Measurements from ENCODE around the gene TAF1A.
A peak's percentile ranks its signal among the peaks of the same experiment; 100 is the strongest.

Gene TAF1A

DNA sequence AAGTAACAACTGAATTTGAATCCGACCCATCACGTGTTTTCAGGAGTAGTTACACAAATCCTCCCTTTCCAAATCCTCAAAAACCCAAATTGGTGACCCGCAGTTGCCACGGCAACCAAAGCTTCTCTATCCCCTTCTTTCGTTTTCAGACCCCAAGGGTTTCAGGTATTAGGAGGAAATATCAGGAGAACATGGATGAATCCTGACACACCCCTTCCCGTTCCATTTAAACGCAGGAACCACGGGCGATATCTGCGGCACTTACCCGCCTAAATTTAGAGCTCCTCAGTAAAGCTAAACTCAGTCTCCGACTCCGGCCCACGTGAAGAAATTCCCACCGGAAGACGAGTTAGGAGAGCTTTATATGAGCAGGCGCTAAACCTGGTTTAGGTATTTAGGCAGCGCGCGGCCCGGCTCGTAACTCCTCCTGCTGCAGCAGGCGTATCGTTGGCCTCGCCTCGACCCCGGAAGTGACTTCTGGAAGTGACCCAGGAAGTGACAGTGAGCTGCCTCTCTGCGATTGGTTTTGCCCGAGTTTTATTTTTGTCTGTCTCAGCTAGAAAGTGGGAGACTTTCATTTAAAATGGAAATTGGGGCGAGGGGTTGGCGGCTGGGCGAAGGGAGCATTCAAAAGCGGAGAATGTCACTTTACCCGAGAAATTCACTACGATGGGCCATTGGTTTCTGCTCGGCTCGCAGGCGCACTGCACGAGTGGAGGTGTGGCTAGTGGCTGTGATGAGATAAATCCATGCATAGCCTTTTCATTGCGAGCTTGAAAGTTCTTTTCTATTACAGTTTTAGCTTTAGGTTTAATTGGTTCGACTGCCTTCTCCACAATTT lies at the start of gene TAF1A:
TSS of gene TAF1A (minus strand) at position 472 of the 841 bp plus-strand sequence.
- H3K27ac ChIP-seq (ENCODE audit: low read depth, low read length), result peak within 1 kb of the TSS; percentile 39; the same call in 1 of the 2 replicates
- H3K9ac ChIP-seq (ENCODE audit: low read length), result peak within 1 kb of the TSS; percentile 81
- H3K36me3 ChIP-seq (ENCODE audit: control insufficient read depth, insufficient read depth, low read length), result peaks cover 15% of the 10 kb centered on the region
- peak within 1 kb of the TSS; percentile 88 for H3K4me3 ChIP-seq (ENCODE audit: low read depth, low read length)
- no peaks in the 10 kb centered on the region; the same call in 1 of the 2 replicates for H3K9me3 ChIP-seq (ENCODE audit: control insufficient read depth, insufficient read depth, low read depth, low read length)
- H3K4me1 ChIP-seq (ENCODE audit: control insufficient read depth, insufficient read depth, low read length), result no peaks in the 10 kb centered on the region; the same call in 1 of the 2 replicates
- no peaks in the 10 kb centered on the region for H3K27me3 ChIP-seq (ENCODE audit: control insufficient read depth, insufficient read depth, low read length)

DNA sequence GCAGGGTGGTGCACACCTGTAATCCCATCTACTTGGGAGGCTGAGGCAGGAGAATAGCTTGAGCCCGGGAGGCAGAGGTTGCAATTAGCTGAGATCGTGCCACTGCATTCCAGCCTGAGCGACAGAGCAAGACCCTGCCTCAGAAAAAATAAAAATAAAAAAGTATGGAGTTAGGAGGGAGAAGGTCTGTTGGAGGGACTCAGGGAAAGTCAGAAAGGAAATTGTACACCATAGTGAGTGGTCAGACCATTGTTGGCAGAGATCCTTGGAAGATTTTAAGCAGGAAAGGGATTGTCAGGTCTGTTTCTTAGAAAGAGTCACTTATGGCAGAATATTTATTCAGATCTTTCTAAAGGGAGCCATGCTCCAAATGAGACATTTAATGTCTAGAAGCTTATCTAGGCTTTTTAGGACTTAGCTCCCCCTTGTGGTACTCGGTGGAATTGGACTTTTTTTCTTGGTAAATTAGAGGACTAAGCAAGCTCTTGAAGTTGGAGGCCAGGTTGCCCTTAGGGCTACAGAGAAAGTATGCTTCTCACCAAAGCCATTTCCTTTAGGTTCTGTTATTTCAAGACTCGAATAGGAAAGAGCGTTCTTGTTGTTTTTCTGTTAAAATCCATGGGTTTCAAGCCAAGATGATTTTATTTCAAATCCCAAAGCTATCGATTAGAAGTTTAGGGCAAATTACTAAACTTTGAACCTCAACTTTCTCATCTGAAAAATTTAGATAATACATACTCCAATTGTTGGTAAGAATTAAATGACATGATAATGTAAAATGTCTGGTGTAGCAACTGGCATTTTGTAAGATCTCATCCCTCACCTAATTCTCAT lies 44.7 kb upstream of the TAF1A start:
- no peak overlapping the region for H3K9ac ChIP-seq (ENCODE audit: low read length)
- no peaks in the 10 kb centered on the region for H3K27me3 ChIP-seq (ENCODE audit: control insufficient read depth, insufficient read depth, low read length)
- H3K4me3 ChIP-seq (ENCODE audit: low read depth, low read length), result no peak overlapping the region
- no peaks in the 10 kb centered on the region for H3K9me3 ChIP-seq (ENCODE audit: control insufficient read depth, insufficient read depth, low read depth, low read length)
- H3K27ac ChIP-seq (ENCODE audit: low read depth, low read length), result no peak overlapping the region
- no peaks in the 10 kb centered on the region for H3K4me1 ChIP-seq (ENCODE audit: control insufficient read depth, insufficient read depth, low read length)
- peaks cover 78% of the 10 kb centered on the region for H3K36me3 ChIP-seq (ENCODE audit: control insufficient read depth, insufficient read depth, low read length)

DNA sequence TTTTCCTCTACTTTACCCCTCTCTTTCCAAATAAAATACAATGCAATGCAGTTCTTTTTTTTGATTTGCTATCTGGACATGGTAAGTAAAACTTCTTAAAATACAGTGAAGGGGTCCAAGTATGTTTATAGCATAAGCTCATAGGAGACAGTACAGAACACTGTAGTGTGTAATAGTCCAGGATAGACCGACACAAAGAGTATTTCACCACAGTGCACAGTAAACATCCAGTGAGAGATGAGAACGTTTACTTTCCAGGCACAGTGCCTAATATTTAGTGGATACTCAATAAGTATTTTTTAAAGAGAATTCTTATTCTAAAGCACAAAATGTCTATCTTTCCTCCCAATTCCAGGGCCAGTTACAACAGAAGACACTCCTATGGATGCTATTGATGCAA lies 43.0 kb upstream of the TAF1A start:
- Histone ChIP-seq H3K4me3 (ENCODE audit: low read depth, low read length) (no peak overlapping the region), H3K9ac (ENCODE audit: low read length) (no peak overlapping the region), H3K27ac (ENCODE audit: low read depth, low read length) (no peak overlapping the region), H3K36me3 (ENCODE audit: control insufficient read depth, insufficient read depth, low read length) (peaks cover 80% of the 10 kb centered on the region), H3K4me1 (ENCODE audit: control insufficient read depth, insufficient read depth, low read length) (no peaks in the 10 kb centered on the region), H3K9me3 (ENCODE audit: control insufficient read depth, insufficient read depth, low read depth, low read length) (no peaks in the 10 kb centered on the region), H3K27me3 (ENCODE audit: control insufficient read depth, insufficient read depth, low read length) (no peaks in the 10 kb centered on the region)

DNA sequence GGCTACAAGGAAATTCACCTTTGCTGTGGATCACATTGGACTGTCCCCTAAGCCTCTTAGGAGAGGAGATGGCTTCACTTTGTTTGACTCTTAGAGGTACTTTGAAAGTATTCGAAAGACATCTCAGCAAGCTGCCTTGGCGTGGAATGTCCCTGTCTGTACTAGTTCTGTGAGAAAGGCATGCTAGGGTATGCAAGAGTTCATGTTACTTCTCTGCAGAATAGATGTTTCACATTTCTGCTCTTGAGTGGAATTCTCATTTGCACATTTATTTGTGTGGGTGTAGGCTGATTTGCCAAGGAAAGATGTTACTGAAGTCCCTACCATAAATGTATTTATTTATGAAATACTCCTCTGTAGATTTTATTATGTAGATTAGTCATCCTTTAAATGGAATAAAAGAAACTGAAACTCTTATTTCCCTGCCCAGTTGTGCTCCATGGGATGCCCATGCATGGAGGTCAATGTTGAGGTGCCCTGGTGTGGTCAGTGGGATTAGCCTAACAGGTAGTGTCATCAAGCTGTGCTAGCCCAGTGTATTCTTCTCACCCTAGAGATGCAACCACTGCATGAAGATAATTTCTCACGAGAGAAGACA lies 42.0 kb upstream of the TAF1A start:
- no peak overlapping the region for H3K27ac ChIP-seq (ENCODE audit: low read depth, low read length)
- no peaks in the 10 kb centered on the region for H3K4me1 ChIP-seq (ENCODE audit: control insufficient read depth, insufficient read depth, low read length)
- no peak overlapping the region for H3K9ac ChIP-seq (ENCODE audit: low read length)
- peaks cover 88% of the 10 kb centered on the region for H3K36me3 ChIP-seq (ENCODE audit: control insufficient read depth, insufficient read depth, low read length)
- H3K27me3 ChIP-seq (ENCODE audit: control insufficient read depth, insufficient read depth, low read length), result no peaks in the 10 kb centered on the region
- H3K9me3 ChIP-seq (ENCODE audit: control insufficient read depth, insufficient read depth, low read depth, low read length), result no peaks in the 10 kb centered on the region
- H3K4me3 ChIP-seq (ENCODE audit: low read depth, low read length), result no peak overlapping the region

DNA sequence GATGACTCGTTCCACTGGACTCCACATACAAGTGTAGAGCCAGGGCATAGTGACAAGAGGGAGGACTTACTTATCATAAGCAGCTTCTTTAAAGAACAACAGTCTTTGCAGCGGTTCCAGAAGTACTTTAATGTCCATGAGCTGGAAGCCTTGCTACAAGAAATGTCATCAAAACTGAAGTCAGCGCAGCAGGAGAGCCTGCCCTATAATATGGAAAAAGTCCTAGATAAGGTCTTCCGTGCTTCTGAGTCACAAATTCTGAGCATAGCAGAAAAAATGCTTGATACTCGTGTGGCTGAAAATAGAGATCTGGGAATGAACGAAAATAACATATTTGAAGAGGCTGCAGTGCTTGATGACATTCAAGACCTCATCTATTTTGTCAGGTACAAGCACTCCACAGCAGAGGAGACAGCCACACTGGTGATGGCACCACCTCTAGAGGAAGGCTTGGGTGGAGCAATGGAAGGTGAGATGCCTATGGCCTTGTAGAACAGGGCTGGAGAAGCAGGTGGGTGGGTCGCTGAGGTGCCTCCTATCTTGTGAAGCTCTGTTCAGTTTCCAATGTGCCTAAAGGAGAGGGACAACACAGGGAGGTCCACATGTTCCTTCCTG lies 40.3 kb upstream of the TAF1A start:
- no peak overlapping the region for H3K4me3 ChIP-seq (ENCODE audit: low read depth, low read length)
- H3K27ac ChIP-seq (ENCODE audit: low read depth, low read length), result no peak overlapping the region
- H3K4me1 ChIP-seq (ENCODE audit: control insufficient read depth, insufficient read depth, low read length), result no peaks in the 10 kb centered on the region
- no peaks in the 10 kb centered on the region for H3K27me3 ChIP-seq (ENCODE audit: control insufficient read depth, insufficient read depth, low read length)
- H3K9me3 ChIP-seq (ENCODE audit: control insufficient read depth, insufficient read depth, low read depth, low read length), result no peaks in the 10 kb centered on the region
- no peak overlapping the region for H3K9ac ChIP-seq (ENCODE audit: low read length)
- peaks cover 91% of the 10 kb centered on the region for H3K36me3 ChIP-seq (ENCODE audit: control insufficient read depth, insufficient read depth, low read length)

DNA sequence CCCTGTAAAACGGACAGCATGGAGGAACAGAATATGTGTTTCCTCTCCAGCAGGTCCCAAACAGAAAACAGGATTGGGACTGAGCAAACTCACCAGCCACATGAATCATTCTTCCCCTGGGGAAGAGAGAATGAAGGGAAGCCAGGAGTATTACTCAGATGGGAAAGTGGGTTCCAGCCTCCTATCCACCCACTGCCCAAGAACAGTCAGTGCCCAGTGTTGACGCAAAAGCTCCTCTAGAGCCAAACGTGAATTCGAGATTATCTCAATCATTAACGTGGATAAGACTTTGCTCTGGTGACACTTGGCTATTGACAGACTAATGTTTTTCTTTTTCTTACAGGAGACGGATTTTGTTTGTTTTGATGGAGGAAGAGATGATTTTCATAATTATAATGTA lies 37.5 kb upstream of the TAF1A start:
- Histone ChIP-seq H3K4me3 (ENCODE audit: low read depth, low read length) (no peak overlapping the region), H3K27ac (ENCODE audit: low read depth, low read length) (no peak overlapping the region), H3K9ac (ENCODE audit: low read length) (no peak overlapping the region), H3K36me3 (ENCODE audit: control insufficient read depth, insufficient read depth, low read length) (peaks cover 93% of the 10 kb centered on the region), H3K9me3 (ENCODE audit: control insufficient read depth, insufficient read depth, low read depth, low read length) (no peaks in the 10 kb centered on the region), H3K4me1 (ENCODE audit: control insufficient read depth, insufficient read depth, low read length) (no peaks in the 10 kb centered on the region), H3K27me3 (ENCODE audit: control insufficient read depth, insufficient read depth, low read length) (no peaks in the 10 kb centered on the region)

DNA sequence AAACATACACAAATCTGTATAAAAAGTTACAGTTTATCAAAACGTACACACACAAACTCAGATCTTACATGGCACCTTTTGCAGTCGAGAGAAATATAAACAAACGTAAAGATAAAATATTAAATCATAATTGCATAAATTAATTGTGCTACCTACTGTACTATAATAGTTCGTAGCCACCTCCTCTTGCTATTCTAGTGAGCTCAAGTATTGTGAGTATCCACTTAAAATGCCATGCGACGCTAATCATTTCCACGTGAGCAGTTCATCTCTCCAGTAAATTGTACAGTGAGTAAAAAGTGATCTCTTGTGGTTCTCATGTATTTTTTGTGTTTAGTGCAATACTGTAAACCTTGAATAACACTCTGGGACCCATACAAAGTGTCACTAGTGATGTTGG lies 34.5 kb upstream of the TAF1A start:
- Histone ChIP-seq H3K9ac (ENCODE audit: low read length) (no peak overlapping the region), H3K27me3 (ENCODE audit: control insufficient read depth, insufficient read depth, low read length) (no peaks in the 10 kb centered on the region), H3K36me3 (ENCODE audit: control insufficient read depth, insufficient read depth, low read length) (peaks cover 71% of the 10 kb centered on the region), H3K27ac (ENCODE audit: low read depth, low read length) (no peak overlapping the region), H3K4me1 (ENCODE audit: control insufficient read depth, insufficient read depth, low read length) (peaks cover 5% of the 10 kb centered on the region; the same call in 1 of the 2 replicates), H3K9me3 (ENCODE audit: control insufficient read depth, insufficient read depth, low read depth, low read length) (no peaks in the 10 kb centered on the region), H3K4me3 (ENCODE audit: low read depth, low read length) (no peak overlapping the region)

DNA sequence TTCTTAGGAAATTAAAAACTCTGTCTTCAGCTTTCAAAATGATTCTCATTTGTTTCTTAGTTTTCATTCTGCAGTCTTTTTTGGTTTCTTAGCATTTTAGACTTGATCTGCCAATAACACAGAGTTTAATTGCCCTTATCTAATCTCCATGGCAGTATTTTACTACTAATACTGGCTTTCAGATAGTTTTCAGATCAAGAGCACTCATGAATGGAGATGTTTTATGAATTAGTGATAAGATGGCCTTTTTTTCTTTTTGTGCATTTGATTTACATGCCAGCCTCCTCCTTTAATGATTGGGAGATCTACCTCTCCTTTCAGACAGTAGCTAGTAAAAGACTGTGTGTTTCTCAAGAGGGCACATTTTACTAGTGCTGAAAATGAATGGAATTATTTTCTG lies 33.7 kb upstream of the TAF1A start:
- peaks cover 64% of the 10 kb centered on the region for H3K36me3 ChIP-seq (ENCODE audit: control insufficient read depth, insufficient read depth, low read length)
- no peak overlapping the region for H3K9ac ChIP-seq (ENCODE audit: low read length)
- H3K9me3 ChIP-seq (ENCODE audit: control insufficient read depth, insufficient read depth, low read depth, low read length), result no peaks in the 10 kb centered on the region
- no peak overlapping the region for H3K4me3 ChIP-seq (ENCODE audit: low read depth, low read length)
- H3K27ac ChIP-seq (ENCODE audit: low read depth, low read length), result no peak overlapping the region
- H3K4me1 ChIP-seq (ENCODE audit: control insufficient read depth, insufficient read depth, low read length), result peaks cover 6% of the 10 kb centered on the region; the same call in 1 of the 2 replicates
- no peaks in the 10 kb centered on the region for H3K27me3 ChIP-seq (ENCODE audit: control insufficient read depth, insufficient read depth, low read length)

DNA sequence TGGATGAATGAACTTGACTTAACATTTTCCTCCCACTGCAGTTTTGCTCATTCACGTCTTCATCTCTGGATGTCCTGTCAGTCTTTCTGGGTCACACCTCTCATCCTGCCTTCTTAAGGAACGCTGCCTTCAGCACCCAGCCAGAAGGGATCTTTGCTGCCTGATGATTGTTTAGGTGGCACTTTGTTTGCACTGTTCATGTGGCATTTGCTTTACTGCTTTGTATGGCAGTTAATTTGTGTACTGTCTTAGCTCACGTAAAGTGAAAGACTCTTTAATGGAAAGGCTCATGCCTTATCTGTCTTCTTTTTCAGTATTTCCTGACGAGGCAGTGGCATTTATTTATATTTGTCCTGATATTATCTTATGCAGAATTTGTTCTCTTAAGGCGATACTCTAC lies 33.0 kb upstream of the TAF1A start:
- Histone ChIP-seq H3K27ac (ENCODE audit: low read depth, low read length) (no peak overlapping the region), H3K36me3 (ENCODE audit: control insufficient read depth, insufficient read depth, low read length) (peaks cover 57% of the 10 kb centered on the region)

DNA sequence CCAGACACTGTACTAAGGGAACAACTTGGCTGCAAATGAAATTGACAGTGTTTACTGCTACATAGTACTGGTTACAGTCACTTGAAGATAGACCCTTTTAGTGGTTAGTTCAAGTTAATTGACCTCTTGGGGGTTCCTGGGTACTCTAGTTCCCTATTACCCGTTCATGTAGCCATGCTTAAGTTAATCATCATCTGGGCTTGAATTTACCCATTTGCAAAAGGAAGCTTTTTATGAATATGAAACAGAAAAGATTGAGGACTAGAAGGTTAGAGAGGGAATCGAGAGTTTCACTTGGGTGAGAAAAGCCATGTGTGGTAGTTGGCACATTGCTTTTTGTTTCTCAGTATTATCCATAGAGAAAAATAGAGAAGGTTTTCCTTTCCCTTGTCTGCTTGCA lies 30.8 kb upstream of the TAF1A start:
- Histone ChIP-seq H3K9ac (ENCODE audit: low read length) (no peak overlapping the region), H3K36me3 (ENCODE audit: control insufficient read depth, insufficient read depth, low read length) (peaks cover 35% of the 10 kb centered on the region), H3K4me3 (ENCODE audit: low read depth, low read length) (no peak overlapping the region), H3K4me1 (ENCODE audit: control insufficient read depth, insufficient read depth, low read length) (peaks cover 6% of the 10 kb centered on the region; the same call in 1 of the 2 replicates), H3K27ac (ENCODE audit: low read depth, low read length) (no peak overlapping the region), H3K27me3 (ENCODE audit: control insufficient read depth, insufficient read depth, low read length) (peaks cover 10% of the 10 kb centered on the region; the same call in 1 of the 2 replicates), H3K9me3 (ENCODE audit: control insufficient read depth, insufficient read depth, low read depth, low read length) (no peaks in the 10 kb centered on the region)

More for the DNA sequence above, 33.0 kb upstream of the TAF1A start:
- H3K27me3 ChIP-seq (ENCODE audit: control insufficient read depth, insufficient read depth, low read length), result no peaks in the 10 kb centered on the region
- H3K9me3 ChIP-seq (ENCODE audit: control insufficient read depth, insufficient read depth, low read depth, low read length), result no peaks in the 10 kb centered on the region
- H3K4me3 ChIP-seq (ENCODE audit: low read depth, low read length), result no peak overlapping the region
- H3K4me1 ChIP-seq (ENCODE audit: control insufficient read depth, insufficient read depth, low read length), result peaks cover 6% of the 10 kb centered on the region; the same call in 1 of the 2 replicates
- H3K9ac ChIP-seq (ENCODE audit: low read length), result no peak overlapping the region
